ENCODE data around the gene AKTIP. TPM values are rescaled to one million over a fixed set of nuclear protein-coding genes. Genes with fewer than 3 reads are reported as not detected.

The AKTIP gene
- total RNA-seq, 3 donors from 2014 or later = 28.1 to 54.4 (median 37.6) TPM

GRCh38 chr16:53506254-53506653 lies 3.2 kb upstream of the AKTIP start:
- H3K36me3 ChIP-seq (ENCODE audit: low read depth) = no peaks in the 10 kb centered on the region
- intact Hi-C loops (cut with DNase I, micrococcal nuclease) = no loop called here
- H3K4me1 ChIP-seq (ENCODE audit: low read depth) = peaks cover 14% of the 10 kb centered on the region
- no peak for TF ChIP-seq CTCF (IDR thresholded peaks at IDR 0.05)
- DNase-seq = no peak
- H3K9me3 ChIP-seq = no peaks in the 10 kb centered on the region
- ATAC-seq = no peak
- H3K4me3 ChIP-seq = no peak overlapping the region

GRCh38 chr16:53504665-53505064 lies 1.7 kb upstream of the AKTIP start:
- Histone ChIP-seq H3K9me3 (no peaks in the 10 kb centered on the region), H3K4me1 (ENCODE audit: low read depth) (peaks cover 25% of the 10 kb centered on the region), H3K36me3 (ENCODE audit: low read depth) (no peaks in the 10 kb centered on the region), H3K4me3 (no peak overlapping the region)
- TF ChIP-seq CTCF (IDR thresholded peaks at IDR 0.05) = no peak
- intact Hi-C loops (cut with DNase I, micrococcal nuclease) = no loop called here
- ATAC-seq = no peak
- no peak for DNase-seq

- H3K4me1 ChIP-seq (ENCODE audit: low read depth) = peaks cover 30% of the 10 kb centered on the region
- H3K36me3 ChIP-seq (ENCODE audit: low read depth) = no peaks in the 10 kb centered on the region
- no peak for ATAC-seq
- H3K4me3 ChIP-seq = peak overlapping the region; percentile 23
- intact Hi-C loops (cut with DNase I, micrococcal nuclease) = no loop called here
- DNase-seq = peak; percentile 53 to 75 (median 64)
- no peak for TF ChIP-seq CTCF (IDR thresholded peaks at IDR 0.05)
- no peaks in the 10 kb centered on the region for H3K9me3 ChIP-seq
Observed at GRCh38 chr16:53503991-53504663, 1.1 kb upstream of the AKTIP start.

GRCh38 chr16:53503270-53503923 lies 388 bp upstream of the AKTIP start:
- ATAC-seq = peak; percentile 91
- H3K9me3 ChIP-seq = no peaks in the 10 kb centered on the region
- peaks cover 33% of the 10 kb centered on the region for H3K4me1 ChIP-seq (ENCODE audit: low read depth)
- DNase-seq = peak; percentile 100
- H3K4me3 ChIP-seq = peak overlapping the region; percentile 78
- no peaks in the 10 kb centered on the region for H3K36me3 ChIP-seq (ENCODE audit: low read depth)
- intact Hi-C loops (cut with DNase I, micrococcal nuclease) = no loop called here
- no peak for TF ChIP-seq CTCF (IDR thresholded peaks at IDR 0.05)

- intact Hi-C loops (cut with DNase I, micrococcal nuclease) = no loop called here
- H3K4me3 ChIP-seq = no peak overlapping the region
- H3K9me3 ChIP-seq = no peaks in the 10 kb centered on the region
- no peak for TF ChIP-seq CTCF (IDR thresholded peaks at IDR 0.05)
- no peaks in the 10 kb centered on the region for H3K36me3 ChIP-seq (ENCODE audit: low read depth)
- H3K4me1 ChIP-seq (ENCODE audit: low read depth) = peaks cover 33% of the 10 kb centered on the region
- no peak for DNase-seq
- ATAC-seq = no peak
Observed at GRCh38 chr16:53501216-53501859, 1.7 kb downstream of the AKTIP start.
